Naive B cell (primary cell): ENCODE results near the gene C19orf33. TPM values are rescaled to one million over a fixed set of nuclear protein-coding genes. Genes with fewer than 3 reads are reported as not detected.
A peak's percentile ranks its signal among the peaks of the same experiment; 100 is the strongest.

Experiments
- ATAC-seq, 2 donors: fragments of 150-1000 bp; cut with Tn5 transposase; 2 replicates each; pipeline ENCODE4 v1.10.0; 2021; ENCODE audit warnings: low read depth in 2 of 2, mild to moderate bottlenecking in 2 of 2, moderate library complexity in 2 of 2
- DNase-seq: peaks from one replicate; pipeline ENCODE4 v3.0.0; 2022
- H3K27ac Mint-ChIP-seq, 6 donors: one replicate each; pipeline ENCODE4 v1.8.0; 2020 to 2022; ENCODE audit warnings: mild to moderate bottlenecking in 6 of 6, mixed read lengths in 6 of 6, moderate library complexity in 5 of 6, inconsistent platforms in 2 of 6
- H3K27me3 Mint-ChIP-seq, 3 donors: one replicate each; pipeline ENCODE4 v1.8.0; 2021 to 2022; ENCODE audit warnings: mixed read lengths in 3 of 3, mild to moderate bottlenecking in 1 of 3
- H3K36me3 Mint-ChIP-seq, 2 donors: one replicate each; pipeline ENCODE4 v1.8.0; 2020 to 2022; ENCODE audit warnings: mixed read lengths in 2 of 2, inconsistent platforms in 1 of 2, mild to moderate bottlenecking in 1 of 2
- H3K4me1 Mint-ChIP-seq, 3 donors: one replicate each; pipeline ENCODE4 v1.8.0; 2020 to 2022; ENCODE audit warnings: mixed read lengths in 3 of 3, inconsistent platforms in 1 of 3, mild to moderate bottlenecking in 1 of 3, moderate library complexity in 1 of 3
- H3K4me3 Mint-ChIP-seq, 8 donors: one replicate each; pipeline ENCODE4 v1.8.0; 2020 to 2022; ENCODE audit warnings: mild to moderate bottlenecking in 8 of 8, mixed read lengths in 8 of 8, moderate library complexity in 8 of 8, inconsistent platforms in 2 of 8
- H3K9me3 Mint-ChIP-seq, 7 donors: one replicate each; pipeline ENCODE4 v1.8.0; 2020 to 2022; ENCODE audit warnings: mixed read lengths in 7 of 7, mild to moderate bottlenecking in 5 of 7, inconsistent platforms in 2 of 7, moderate library complexity in 1 of 7
- polyA plus RNA-seq, 6 donors: library from polyadenylated mRNA; unstranded; fragments of 300-500 nt; fragmentation: Illumina TruSeq; gene quantifications; one replicate each; pipeline ENCODE4 v1.2.3, GENCODE V29; 2021; ENCODE audit warnings: low read depth in 6 of 6

C19orf33 gene
- polyA plus RNA-seq, 6 donors from 2014 or later: 1.1 to 3.9 (median 1.2) TPM; not detected in 3

GRCh38 chr19:38285567-38285966 is 18.5 kb upstream of the C19orf33 start:
- Mint-ChIP-seq H3K4me1 (peaks cover 13 to 36% (median 27%) of the 10 kb centered on the region in 3 donors), H3K9me3 (no peaks in the 10 kb centered on the region), H3K4me3 (no peak overlapping the region), H3K36me3 (no peaks in the 10 kb centered on the region), H3K27me3 (no peaks in the 10 kb centered on the region), H3K27ac (peak overlapping the region in 2 of 6 donors; percentile 25 to 76)
- ATAC-seq (no peak), DNase-seq (no peak)

DNA sequence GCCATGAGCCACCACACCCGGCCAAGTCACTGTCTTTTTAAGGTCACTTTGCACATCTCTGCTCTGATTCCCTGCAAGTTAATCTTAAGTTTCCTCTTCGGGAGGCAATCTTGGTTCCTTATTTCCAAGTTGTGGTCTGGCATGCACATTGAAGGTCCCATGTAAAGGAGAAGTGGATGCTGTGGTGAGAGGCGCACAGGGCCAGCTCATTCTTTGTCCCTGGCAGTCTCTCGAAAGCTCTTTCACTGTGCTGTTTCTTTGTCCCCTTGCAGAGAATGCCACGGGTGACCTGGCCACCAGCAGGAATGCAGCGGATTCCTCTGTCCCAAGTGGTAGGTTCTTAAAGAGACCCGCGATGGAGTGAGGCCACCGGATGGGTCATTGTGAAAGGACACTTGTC is 16.4 kb upstream of the C19orf33 start:
- H3K4me3 Mint-ChIP-seq: peak overlapping the region in 1 of 8 donors; percentile 53
- no peaks in the 10 kb centered on the region for H3K27me3 Mint-ChIP-seq
- peaks cover 0 to 6% of the 10 kb centered on the region in 2 donors for H3K36me3 Mint-ChIP-seq
- DNase-seq: no peak
- H3K27ac Mint-ChIP-seq: peak overlapping the region in 1 of 6 donors; percentile 18
- ATAC-seq: no peak
- H3K4me1 Mint-ChIP-seq: peaks cover 5 to 26% (median 15%) of the 10 kb centered on the region in 3 donors
- no peaks in the 10 kb centered on the region for H3K9me3 Mint-ChIP-seq

DNA sequence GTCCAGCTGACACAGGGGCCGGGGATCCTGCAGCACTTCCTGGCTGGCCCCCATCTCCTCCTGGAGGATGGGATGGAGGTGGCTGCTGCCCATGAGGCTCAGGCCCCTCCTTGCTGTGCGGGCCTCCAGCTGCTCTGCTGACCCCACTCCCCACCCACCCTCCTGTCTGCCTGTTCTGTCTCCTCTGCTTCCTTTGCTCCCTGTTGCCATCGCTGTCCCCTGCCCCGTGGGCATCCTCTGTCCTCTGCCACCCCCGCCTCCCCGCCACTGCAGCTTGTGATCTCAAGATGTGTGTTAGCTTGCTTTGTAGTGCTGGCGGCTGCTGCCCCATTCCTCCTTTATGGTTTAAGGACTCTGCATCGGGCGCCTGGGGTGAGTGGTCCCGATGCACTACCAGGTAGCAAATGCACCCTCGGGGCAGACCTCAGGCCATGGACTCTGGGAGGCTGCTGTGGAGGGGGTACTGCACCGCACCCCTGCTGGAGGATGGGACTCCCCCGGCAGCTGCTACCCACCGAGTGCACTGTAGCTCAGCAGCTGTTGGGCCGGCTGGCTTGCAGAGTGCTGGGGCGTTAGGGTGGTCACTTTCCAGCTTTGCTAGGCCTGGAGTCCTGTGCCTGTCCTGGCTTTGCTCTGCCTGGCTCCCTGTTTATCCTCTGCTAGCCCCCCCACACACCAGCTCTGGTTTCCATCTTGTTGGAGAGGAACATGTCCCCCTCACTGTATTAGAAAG is 15.8 kb upstream of the C19orf33 start:
- Mint-ChIP-seq H3K27ac (no peak overlapping the region), H3K4me1 (peaks cover 5 to 23% (median 14%) of the 10 kb centered on the region in 3 donors), H3K27me3 (no peaks in the 10 kb centered on the region), H3K4me3 (no peak overlapping the region), H3K36me3 (peaks cover 0 to 6% of the 10 kb centered on the region in 2 donors), H3K9me3 (no peaks in the 10 kb centered on the region)
- DNase-seq (no peak), ATAC-seq (no peak)

- Mint-ChIP-seq H3K27me3 (no peaks in the 10 kb centered on the region), H3K4me3 (peak overlapping the region in 1 of 8 donors; percentile 29), H3K36me3 (peaks cover 0 to 6% of the 10 kb centered on the region in 2 donors), H3K9me3 (no peaks in the 10 kb centered on the region), H3K4me1 (peaks cover 0 to 8% (median 6%) of the 10 kb centered on the region in 3 donors), H3K27ac (no peak overlapping the region)
- DNase-seq: no peak
- ATAC-seq: no peak
These were observed 14.1 kb upstream of the C19orf33 start for GRCh38 chr19:38289955-38290354.

GRCh38 chr19:38290631-38291147 is 13.4 kb upstream of the C19orf33 start:
- Mint-ChIP-seq H3K4me3 (no peak overlapping the region), H3K9me3 (no peaks in the 10 kb centered on the region), H3K27me3 (no peaks in the 10 kb centered on the region), H3K36me3 (peaks cover 0 to 6% of the 10 kb centered on the region in 2 donors), H3K4me1 (peaks cover 0 to 6% (median under 1%) of the 10 kb centered on the region in 3 donors), H3K27ac (no peak overlapping the region)
- DNase-seq (no peak), ATAC-seq (no peak)

- ATAC-seq: no peak
- Mint-ChIP-seq H3K27ac (peak overlapping the region in 1 of 6 donors; percentile 78), H3K4me3 (no peak overlapping the region), H3K36me3 (peaks cover 0 to 6% of the 10 kb centered on the region in 2 donors), H3K9me3 (no peaks in the 10 kb centered on the region), H3K27me3 (no peaks in the 10 kb centered on the region), H3K4me1 (no peaks in the 10 kb centered on the region)
- DNase-seq: no peak
These were observed 12.2 kb upstream of the C19orf33 start for GRCh38 chr19:38291855-38292254.

- peaks cover 0 to 6% of the 10 kb centered on the region in 2 donors for H3K36me3 Mint-ChIP-seq
- no peaks in the 10 kb centered on the region for H3K4me1 Mint-ChIP-seq
- DNase-seq (no peak), ATAC-seq (no peak)
- no peaks in the 10 kb centered on the region for H3K27me3 Mint-ChIP-seq
- H3K27ac Mint-ChIP-seq: no peak overlapping the region
- no peaks in the 10 kb centered on the region for H3K9me3 Mint-ChIP-seq
- no peak overlapping the region for H3K4me3 Mint-ChIP-seq
These were observed 10.8 kb upstream of the C19orf33 start for GRCh38 chr19:38293281-38293680.

DNA sequence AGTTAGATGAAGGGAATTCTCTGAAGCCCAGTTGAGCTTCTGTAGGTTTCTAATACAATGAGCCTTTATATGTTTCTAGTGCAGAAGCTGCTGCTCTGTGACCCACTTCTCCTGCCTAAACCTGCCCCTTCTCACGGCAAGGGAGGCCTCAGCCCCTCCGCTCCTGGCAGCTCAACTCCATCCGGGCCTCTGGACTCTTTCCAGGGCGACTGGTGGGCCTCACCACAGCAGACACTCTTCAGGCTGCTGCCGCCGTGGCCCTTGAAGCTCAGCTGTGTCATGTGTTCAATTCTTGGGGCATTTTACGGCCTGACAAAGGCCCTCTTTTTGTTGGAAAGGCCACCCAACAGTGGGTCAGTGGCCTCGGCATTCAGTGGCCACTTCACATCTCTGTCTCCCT is 10.0 kb upstream of the C19orf33 start:
- no peaks in the 10 kb centered on the region for H3K4me1 Mint-ChIP-seq
- no peaks in the 10 kb centered on the region for H3K9me3 Mint-ChIP-seq
- ATAC-seq: no peak
- no peak for DNase-seq
- no peak overlapping the region for H3K27ac Mint-ChIP-seq
- peaks cover 0 to 6% of the 10 kb centered on the region in 2 donors for H3K36me3 Mint-ChIP-seq
- H3K27me3 Mint-ChIP-seq: no peaks in the 10 kb centered on the region
- no peak overlapping the region for H3K4me3 Mint-ChIP-seq

GRCh38 chr19:38298821-38299680 is 5.0 kb upstream of the C19orf33 start:
- H3K4me1 Mint-ChIP-seq: peaks cover 0 to 2% (median 0%) of the 10 kb centered on the region in 3 donors
- no peaks in the 10 kb centered on the region for H3K36me3 Mint-ChIP-seq
- ATAC-seq (no peak), DNase-seq (no peak)
- H3K9me3 Mint-ChIP-seq: peaks cover 0 to 4% (median 0%) of the 10 kb centered on the region in 7 donors
- H3K27ac Mint-ChIP-seq: peak overlapping the region in 1 of 6 donors; percentile 9
- H3K4me3 Mint-ChIP-seq: no peak overlapping the region
- no peaks in the 10 kb centered on the region for H3K27me3 Mint-ChIP-seq

- H3K4me1 Mint-ChIP-seq: no peaks in the 10 kb centered on the region
- no peaks in the 10 kb centered on the region for H3K27me3 Mint-ChIP-seq
- no peak overlapping the region for H3K27ac Mint-ChIP-seq
- no peak for DNase-seq
- ATAC-seq: no peak
- no peak overlapping the region for H3K4me3 Mint-ChIP-seq
- peaks cover 0 to 4% (median 0%) of the 10 kb centered on the region in 7 donors for H3K9me3 Mint-ChIP-seq
- peaks cover 0 to 9% of the 10 kb centered on the region in 2 donors for H3K36me3 Mint-ChIP-seq
These were observed 358 bp downstream of the C19orf33 start for GRCh38 chr19:38304352-38304865.

DNA sequence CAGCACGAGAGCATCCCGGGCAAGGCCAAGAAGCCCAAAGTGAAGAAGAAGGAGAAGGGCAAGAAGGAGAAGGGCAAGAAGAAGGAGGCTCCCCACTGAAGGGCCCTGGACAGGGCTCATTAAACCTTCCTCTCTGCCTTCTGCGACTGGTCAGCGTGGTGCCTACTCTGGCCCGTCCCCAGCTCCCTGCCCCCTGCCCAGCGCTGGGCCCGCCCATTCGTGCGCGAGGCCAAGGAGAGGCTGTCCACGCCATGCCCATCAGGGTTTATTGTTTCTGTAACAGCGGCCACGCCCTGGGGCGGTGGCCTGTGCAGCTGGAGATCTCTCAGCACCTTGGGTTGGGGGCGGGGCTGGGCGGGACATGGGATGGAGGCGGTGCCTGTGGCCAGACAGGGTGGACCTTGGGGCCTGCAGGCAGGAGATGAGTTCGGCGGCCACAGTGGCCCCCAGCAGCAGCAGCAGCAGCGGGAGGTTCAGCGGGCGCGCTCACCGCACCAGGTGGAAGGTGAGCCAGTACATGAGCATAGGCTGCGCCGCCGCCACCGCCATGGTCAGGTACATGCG is 897 bp downstream of the C19orf33 start:
- ATAC-seq (no peak), DNase-seq (no peak)
- Mint-ChIP-seq H3K36me3 (peaks cover 0 to 10% of the 10 kb centered on the region in 2 donors), H3K4me1 (no peaks in the 10 kb centered on the region), H3K9me3 (peaks cover 0 to 4% (median 0%) of the 10 kb centered on the region in 7 donors), H3K27me3 (no peaks in the 10 kb centered on the region), H3K27ac (peak overlapping the region in 1 of 6 donors; percentile 11), H3K4me3 (no peak overlapping the region)

DNA sequence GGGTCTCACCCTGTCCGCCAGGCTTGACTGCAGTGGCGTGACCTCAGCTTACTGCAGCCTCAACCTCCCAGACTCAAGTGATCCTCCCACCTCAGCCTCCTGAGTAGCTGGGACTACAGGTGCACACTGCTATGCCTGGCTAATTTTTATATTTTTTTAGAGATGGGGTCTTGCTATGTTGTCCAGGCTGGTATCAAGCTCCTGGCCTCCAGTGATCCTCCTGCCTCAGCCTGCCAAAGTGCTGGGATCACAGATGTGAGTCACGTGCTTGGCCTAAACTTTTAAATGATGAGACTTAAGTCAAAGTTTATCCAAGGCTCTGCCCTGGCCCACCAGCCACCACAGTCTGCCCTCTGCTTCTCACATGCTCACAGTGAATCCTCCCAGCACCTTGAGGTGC is 2.2 kb downstream of the C19orf33 start:
- Mint-ChIP-seq H3K36me3 (peaks cover 0 to 21% of the 10 kb centered on the region in 2 donors), H3K9me3 (peaks cover 0 to 8% (median 2%) of the 10 kb centered on the region in 7 donors), H3K27me3 (no peaks in the 10 kb centered on the region), H3K4me3 (no peak overlapping the region), H3K27ac (peak overlapping the region in 1 of 6 donors; percentile 27), H3K4me1 (peaks cover 3 to 7% (median 5%) of the 10 kb centered on the region in 3 donors)
- ATAC-seq (no peak), DNase-seq (no peak)

DNA sequence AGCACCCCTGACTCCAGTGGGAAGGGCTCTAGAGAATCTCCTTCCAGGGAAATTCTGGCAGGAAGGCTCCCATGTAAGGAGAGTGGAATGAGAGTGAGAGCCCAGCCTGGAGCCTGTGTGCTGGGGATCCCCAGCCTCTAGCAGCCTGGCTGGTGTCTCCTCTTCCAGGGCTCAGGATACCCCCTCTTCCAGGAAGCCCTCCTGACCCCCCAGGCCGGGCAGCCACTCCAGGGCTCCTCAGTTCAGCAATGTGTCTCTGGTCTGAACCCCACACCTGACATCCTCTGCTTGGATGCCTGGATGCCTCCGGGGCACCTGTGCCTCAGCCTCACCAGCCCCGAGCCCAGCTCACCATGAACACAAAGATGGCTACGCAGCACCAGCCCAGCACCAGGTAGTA is 3.0 kb downstream of the C19orf33 start:
- Mint-ChIP-seq H3K36me3 (peaks cover 0 to 21% of the 10 kb centered on the region in 2 donors), H3K4me3 (no peak overlapping the region), H3K9me3 (peaks cover 0 to 8% (median 2%) of the 10 kb centered on the region in 7 donors), H3K27me3 (no peaks in the 10 kb centered on the region), H3K4me1 (peaks cover 5 to 7% (median 5%) of the 10 kb centered on the region in 3 donors), H3K27ac (no peak overlapping the region)
- no peak for ATAC-seq
- DNase-seq: no peak
